ENCODE measurements around the gene SP110. TPM values are rescaled to one million over a fixed set of nuclear protein-coding genes. Genes with fewer than 3 reads are reported as not detected.
"Not testable (repeated sequence)": the region's sequence is repeated elsewhere in the genome, so short reads cannot be mapped to it uniquely, and the experiment has no call there.

The SP110 gene
- total RNA-seq, 1 donor from 2014 or later: 167 TPM

GRCh38 chr2:230130668-230131364 lies 89.0 kb downstream of the SP110 start:
- intact Hi-C loops (cut with micrococcal nuclease): no loop called here

DNA sequence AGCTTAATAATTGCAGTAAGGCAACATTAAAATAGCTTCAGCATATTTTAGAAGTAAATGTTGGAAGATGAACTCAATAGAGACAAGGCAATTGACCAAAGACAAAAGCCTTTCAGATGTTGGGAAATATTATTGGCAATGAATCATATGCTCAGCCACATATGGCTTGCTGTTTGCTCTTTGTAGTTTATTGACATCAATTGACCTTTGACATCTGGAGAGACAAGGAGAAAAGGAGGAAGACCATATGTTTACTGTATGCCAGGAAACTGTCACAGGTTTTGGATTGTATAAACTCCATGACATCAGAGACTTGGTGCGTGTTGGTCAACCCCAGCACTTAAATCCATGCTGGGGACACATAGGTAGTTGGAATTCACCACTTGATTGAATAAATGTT lies 90.4 kb downstream of the SP110 start:
- intact Hi-C loops (cut with micrococcal nuclease): no loop called here

DNA sequence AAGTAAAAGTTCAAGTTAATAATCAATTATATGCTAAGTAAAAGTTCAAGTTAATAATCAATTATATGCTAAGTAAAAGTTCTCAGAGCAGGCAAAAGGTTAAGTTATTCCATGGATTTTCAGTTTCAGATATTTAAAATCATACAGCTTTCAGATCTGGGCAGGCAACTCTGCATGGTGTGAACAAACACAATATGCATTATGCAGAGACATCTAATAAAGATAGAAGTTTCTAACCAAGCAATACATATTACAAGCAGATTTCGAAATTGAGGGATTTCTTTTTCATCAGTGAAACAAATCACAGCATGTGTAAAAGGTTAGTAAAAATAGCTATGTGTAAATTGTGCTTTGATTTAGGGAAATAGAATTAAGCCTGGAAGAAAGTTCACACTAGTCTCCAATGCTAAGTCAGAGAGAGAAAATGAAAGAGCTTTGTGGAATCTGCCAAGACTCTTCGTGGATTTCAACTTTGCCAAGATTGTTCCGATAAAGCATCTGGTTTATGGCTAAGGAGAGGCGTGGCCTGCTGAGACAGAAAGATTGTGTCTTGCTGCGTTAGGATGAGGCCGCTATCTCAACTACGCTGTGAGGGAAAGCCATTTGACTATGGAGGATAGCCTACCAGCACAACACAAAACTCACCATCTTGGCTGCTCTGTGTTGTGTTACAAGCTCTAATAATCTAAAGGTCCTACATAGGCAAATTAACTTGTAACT lies 91.0 kb downstream of the SP110 start:
- intact Hi-C loops (cut with micrococcal nuclease): no loop called here

GRCh38 chr2:230127195-230127594 lies 92.6 kb downstream of the SP110 start:
- intact Hi-C loops (cut with micrococcal nuclease): no loop called here

- intact Hi-C loops (cut with micrococcal nuclease): no loop called here
Observed at GRCh38 chr2:230124757-230125431, 94.9 kb downstream of the SP110 start.

DNA sequence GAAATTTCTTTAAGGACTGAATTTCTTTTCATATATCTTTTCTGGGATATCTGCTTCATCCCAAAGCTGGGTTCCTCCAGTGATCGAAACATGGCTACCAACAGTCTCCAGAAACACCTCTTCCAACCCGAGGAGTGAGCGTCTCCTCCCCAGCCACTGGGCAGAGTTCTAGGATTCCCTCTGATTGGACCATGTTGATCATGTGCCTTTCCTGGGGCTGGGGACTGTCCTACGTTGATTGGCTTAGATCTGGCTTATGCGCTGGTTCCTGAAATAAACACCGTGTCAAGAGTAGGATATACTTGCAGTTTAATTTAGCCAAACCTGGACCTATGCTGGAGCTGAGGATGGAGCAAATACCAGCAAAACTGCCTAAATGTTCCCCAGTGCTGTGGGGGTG lies 95.5 kb downstream of the SP110 start:
- intact Hi-C loops (cut with micrococcal nuclease): no loop called here

- intact Hi-C loops (cut with micrococcal nuclease): not testable (repeated sequence)
Observed at GRCh38 chr2:230120376-230120775, 99.4 kb downstream of the SP110 start.

GRCh38 chr2:230119827-230120226 lies 100.0 kb downstream of the SP110 start:
- intact Hi-C loops (cut with micrococcal nuclease): not testable (repeated sequence)

Other genes with a start within 250 kb of the SP110 start
- gene SLC16A14, start 151.1 kb downstream of the SP110 start, total RNA-seq: 0.22 and 0.25 TPM in 2 replicates
- 108 and 111 TPM in 2 replicates for gene SP140, start 5.8 kb upstream of the SP110 start, total RNA-seq
- 114 and 115 TPM in 2 replicates for gene SP140L, start 107.2 kb upstream of the SP110 start, total RNA-seq
- 383 and 387 TPM in 2 replicates for gene SP100, start 196.2 kb upstream of the SP110 start, total RNA-seq

All from T-helper 1 cell treated with Interleukin-12 subunit alpha and Interleukin-12 subunit beta and Interleukin-4 antibody, amounts not matched to agents 30 ng/mL and 1 ng/mL, for 36 hours (primary cell).